Measurements from ENCODE around the gene TEX2.
"Not testable (repeated sequence)": the region's sequence is repeated elsewhere in the genome, so short reads cannot be mapped to it uniquely, and the experiment has no call there.

Gene TEX2

GRCh38 chr17:64134216-64134970 is 128.7 kb downstream of the TEX2 start:
- no peak for DNase-seq

- DNase-seq = no peak
Measured at GRCh38 chr17:64133546-64134215, 129.4 kb downstream of the TEX2 start.

GRCh38 chr17:64131606-64132270 is 131.3 kb downstream of the TEX2 start:
- no peak for DNase-seq

GRCh38 chr17:64130559-64131001 is 132.5 kb downstream of the TEX2 start:
- DNase-seq = no peak

GRCh38 chr17:64129765-64130558 is 133.1 kb downstream of the TEX2 start, which contains the start of gene ERN1:
TSS of gene ERN1 (minus strand) at chr17:64130144. CDS start at chr17:64130029, 115 bp downstream.
- DNase-seq = peak; percentile 98

DNA sequence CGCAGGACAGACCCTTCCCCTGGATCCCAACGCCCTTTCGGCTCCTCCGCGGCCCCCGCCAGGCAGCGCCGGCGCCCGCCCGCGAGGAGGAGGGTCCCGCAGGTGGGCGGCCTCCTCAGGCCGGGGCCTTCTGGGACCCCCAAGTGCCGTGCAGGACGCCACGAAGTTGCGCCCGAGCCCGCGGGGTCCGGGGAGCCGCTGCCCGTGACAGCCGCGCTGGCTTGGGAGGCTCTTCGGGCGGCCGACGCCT is 133.6 kb downstream of the TEX2 start:
- DNase-seq = no peak

DNA sequence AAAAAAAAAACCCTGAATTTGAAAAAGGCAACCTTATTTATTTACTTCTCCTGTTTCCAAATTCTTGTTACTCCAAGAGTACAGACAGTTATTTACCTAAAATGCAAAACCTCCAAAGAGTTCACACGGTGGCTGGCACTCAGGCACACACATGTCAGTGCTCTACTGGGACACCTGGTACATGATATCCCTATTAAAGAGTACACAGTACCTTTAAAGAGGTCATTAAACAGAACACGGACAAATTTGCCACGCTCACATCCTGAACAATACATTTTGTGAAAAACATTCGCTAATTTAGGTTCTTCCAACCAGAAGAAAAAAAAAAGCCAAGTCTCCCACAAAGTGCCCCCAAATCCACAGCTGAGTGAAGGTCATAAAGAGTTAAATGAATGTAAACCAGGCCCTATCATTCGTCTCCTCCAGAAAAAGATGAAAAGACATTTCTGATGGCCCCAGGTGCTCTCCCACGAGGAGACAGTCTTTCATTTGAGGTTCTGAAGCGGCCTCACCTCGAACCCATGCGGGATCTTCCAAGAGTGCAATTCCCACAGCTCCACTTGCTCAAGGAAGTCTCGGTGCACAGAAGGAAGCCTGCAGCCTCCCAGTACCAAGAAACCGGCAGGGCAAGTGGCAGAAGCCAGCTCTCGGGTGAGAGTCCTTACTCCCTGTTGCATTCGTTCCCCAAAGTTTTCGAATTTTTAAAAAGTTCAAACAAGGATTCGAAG is 134.1 kb downstream of the TEX2 start:
- peak; percentile 49 for DNase-seq

DNA sequence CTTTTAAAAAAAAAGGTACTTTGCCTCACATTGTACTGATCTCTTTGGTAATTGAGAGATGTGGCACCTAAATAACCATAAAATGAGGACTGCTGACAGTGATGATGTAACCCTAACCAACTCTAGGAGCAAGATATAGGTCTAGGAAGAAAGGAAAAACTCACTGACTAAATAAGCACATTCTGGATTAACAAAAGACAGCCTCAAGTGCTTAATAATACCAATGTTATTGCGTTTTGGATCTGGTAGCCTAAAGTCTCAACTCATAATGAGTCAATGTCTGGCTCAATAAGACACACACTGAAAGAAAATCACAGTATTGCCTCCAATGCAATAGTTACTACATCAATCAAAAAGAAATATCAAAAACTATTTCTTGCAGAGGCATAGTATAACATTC is 136.1 kb downstream of the TEX2 start:
- DNase-seq = no peak

DNA sequence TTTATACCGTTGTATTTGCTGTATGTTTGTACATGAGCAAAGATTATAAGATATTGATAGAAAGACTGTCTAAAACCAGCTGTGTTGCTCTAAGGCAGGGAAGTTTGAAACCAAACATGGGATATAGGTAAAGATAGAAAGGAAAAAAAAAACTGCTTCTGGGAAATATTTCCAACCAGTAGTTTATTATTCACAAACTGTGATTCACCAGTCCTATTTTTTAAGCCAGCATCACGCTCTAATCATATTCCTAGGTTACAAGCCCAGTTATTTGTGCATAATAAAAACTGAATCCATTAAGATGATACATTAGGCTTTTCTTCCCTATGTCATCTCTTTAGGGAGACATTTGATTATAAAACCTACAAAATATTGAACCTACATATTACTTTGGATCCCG is 137.1 kb downstream of the TEX2 start:
- no peak for DNase-seq

DNA sequence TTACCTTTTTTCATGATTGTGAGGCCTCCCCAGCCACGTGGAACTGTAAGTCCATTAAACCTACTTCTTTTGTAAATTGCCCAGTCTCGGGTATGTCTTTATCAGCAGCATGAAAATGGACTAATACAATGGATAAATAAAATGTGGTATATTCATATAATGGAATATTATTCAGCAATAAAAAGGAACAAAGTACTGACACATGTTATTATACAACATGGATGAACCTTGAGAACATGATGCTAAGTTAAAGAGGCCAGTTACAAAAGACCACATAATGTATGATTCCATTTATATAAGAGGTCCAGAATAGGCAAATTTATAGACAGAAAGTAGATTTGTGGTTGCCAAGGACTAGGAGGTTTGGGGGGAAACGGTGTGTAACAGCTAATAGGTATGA is 138.5 kb downstream of the TEX2 start:
- no peak for DNase-seq

DNA sequence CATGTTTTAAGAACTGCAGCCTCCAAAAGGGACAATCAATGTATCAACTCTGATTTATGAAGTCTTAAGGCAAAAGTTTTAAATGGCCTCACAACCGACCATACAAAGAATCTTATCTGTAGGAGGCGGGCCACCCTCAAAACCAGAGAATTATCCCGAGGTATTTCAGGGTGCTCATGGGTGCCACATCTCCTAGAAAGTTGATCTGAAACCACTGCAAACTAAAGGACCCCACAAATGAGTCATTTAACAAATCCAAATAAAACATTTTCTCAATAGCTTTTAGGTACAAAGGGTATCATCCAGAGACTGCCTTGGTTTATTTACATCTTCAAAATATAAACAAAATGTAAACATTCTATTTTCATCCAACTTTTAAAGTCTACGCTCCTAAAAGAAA is 139.9 kb downstream of the TEX2 start:
- no peak for DNase-seq

GRCh38 chr17:64120972-64121786 is 141.9 kb downstream of the TEX2 start:
- not testable (repeated sequence) for DNase-seq

- DNase-seq = no peak
Measured at GRCh38 chr17:64120159-64120810, 142.8 kb downstream of the TEX2 start.

- no peak for DNase-seq
Measured at GRCh38 chr17:64117981-64118979, 144.8 kb downstream of the TEX2 start.

DNA sequence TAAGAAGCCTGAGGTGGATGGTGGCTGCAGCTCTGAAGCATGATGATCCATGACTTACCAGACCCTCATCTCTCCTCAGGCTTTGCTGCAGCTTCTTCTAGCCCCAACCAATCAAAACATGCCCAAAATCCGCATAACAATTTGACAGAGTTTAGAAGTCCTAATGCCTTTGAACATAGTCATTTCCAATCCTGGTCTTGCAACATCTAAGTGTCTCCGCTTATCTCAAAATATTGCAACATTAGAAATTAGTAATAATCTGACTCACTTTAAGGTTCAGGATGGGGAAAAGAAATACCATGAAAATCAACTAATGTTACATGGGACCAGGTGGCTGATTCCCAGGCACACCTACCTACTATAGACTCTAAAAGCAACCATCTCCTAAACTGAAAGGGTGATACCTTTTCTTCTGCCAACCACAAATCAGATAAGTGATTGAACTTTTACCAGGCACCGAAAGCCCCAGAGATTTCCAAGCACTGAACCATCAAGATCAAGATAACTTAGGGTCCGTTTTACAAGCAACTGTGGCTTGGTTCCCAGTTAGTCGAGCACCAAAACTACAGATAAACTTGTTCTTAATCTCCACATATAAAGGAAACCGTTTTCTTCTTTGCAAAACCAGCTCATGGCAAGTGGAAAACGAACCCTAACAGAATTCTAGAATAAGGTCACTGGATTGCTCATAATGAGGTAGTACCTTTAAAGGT is 147.1 kb downstream of the TEX2 start:
- no peak for DNase-seq

- DNase-seq = no peak
Measured at GRCh38 chr17:64115043-64115698, 147.9 kb downstream of the TEX2 start.

DNA sequence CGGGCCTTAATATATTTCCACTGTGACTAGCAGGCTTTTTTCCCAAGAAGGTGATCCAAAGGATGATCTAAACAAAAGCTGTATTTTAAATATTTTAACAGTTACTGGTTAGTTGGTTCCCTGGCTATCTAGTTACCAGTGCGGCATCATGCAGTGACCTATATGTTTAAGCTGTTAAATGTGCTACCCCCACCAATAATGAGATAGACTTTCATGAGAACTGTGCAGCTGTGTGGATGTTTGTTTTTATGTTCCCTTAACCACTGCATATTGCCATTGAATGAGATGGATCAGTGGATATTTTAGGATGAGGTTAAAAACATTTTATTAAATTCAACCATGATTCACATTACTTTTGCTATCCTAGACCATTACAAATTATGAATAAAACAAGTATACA is 150.1 kb downstream of the TEX2 start:
- DNase-seq = no peak

DNA sequence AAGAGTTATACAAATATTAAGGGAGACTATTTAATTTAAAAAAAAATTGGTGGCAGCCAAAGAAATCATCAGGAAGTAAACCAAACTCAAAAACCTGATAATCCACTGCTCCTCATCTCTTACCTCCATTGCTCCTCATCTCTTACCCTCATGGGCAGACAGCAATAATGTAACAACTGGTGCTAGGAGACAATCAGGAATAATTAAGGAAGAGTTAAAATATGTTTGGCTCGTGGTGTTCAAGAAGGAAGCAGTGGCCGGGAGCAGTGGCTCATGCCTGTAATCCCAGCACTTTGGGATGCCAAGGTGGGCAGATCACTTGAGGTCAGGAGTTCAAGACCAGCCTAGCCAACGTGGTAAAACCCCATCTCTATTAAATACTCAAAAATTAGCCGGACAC is 151.2 kb downstream of the TEX2 start:
- no peak for DNase-seq

Measured in right forelimb (tissue), 1 donor.